NCI-H128 (cell line): ENCODE data around the gene ZC3H8.

Experiments
- DNase-seq: peaks from one replicate; lab custom pipeline; 2025; ENCODE audit not compliant: unreplicated experiment; lab: John Stamatoyannopoulos, UW

The ZC3H8 gene

DNA sequence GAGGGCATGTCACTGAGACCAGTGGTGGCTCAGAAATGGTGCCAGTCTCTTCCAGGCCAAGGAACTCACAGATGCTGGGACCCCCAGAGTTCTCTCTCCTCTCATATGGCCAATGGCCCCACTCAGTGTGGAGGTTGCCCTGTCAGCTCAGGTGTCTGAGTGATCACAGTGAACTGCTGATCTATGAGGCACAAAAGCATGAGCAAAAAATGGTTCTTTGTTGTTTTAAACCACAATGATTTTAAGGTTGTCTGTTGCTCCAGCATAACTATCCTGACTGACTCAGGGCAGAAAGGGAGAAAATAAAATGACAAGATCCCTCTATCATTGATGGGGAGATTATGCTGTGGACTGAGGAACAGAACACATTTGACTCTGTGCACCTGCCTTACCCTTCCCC lies 58.9 kb downstream of the ZC3H8 start:
- no peak for DNase-seq

DNA sequence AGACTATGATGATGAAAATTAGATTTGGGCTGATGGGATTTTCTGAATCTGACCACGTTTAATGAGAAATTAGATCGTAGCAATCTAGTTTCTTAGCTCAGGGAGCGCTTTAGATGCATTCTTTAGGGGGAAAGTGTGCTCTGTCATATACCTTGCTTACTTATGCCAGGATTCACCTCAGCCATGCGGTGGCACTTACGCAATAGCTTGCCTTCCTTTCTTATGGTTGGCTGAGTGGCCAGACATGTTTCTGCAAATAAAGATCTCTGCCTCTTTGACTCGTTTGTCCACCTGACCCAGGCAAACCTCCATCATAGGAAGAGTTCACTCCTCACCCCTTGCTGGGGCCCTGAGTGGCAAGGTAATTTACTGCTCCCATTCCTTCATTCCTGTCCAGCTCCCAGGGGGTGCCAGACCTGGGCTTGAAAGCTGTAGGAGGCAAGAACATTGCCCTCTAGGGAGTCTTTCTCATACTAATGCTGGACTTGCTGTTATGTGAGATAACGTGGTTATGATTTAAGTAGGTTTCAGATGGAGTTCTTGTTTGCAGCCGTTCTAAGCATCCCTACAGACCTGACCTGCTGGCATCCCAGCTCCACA lies 59.6 kb downstream of the ZC3H8 start:
- no peak for DNase-seq

DNA sequence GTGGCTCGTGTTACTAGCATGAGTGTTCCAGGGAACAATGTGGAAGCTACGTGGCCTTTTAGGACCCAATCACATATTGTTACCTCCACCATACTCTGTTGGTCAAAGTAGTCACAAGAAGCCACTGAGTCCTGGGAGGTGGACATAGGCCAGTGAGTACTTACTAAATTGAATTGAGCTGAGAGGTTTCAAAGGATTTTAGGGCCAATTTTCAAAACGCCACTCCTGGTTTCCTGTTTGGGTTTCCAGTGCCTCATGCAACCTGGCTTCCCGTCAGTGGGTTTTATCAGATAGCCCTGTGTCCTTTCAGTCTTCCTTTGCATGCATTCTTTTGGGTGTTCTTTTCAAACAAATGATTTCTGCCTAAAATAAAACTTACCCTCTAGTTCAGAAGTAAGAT lies 60.4 kb downstream of the ZC3H8 start:
- DNase-seq, result no peak

DNA sequence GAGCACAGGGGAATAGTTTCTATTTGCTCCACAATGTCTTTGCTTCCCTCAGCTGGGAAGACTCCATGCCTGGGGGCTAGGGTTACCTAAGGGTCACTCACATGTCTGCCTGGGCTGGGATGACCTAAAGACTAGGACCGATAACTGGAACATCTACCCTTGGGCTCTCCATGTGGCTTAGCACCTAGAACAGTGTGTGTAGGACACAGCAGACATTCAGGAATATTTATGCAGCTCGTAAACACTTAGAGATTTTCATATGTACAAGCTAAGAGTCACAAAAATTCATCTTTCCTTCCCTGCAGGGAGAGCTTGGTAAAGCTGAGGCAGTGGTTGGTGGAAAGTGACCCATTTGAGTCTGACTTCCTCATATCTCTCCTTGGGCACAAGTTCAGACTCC lies 60.8 kb downstream of the ZC3H8 start:
- no peak for DNase-seq

DNA sequence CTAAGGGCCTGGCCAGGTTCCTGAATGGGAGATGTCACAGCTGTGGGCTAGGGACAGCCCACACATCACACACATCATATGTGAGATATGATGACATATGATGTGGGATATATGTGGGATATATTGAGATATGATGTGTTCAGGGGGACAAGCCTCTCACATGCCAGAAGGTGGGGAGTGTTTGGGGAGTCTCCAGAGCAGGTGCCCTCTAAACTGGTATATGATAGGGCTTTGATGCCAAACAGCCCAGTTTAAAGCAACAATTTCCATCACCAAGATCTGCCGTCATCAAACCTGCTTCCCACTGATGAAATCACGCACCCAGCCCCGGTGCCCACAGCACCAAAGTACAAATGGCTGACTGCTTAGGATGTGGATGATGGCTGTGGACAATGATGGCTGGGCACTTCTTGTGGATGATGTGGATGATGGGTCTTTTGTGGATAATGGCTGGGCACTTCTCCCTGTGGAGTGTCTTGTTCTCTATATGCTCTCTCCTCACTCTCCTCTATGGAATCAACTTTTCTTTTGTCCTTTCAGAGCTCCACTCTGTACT lies 65.8 kb downstream of the ZC3H8 start:
- DNase-seq, result no peak

DNA sequence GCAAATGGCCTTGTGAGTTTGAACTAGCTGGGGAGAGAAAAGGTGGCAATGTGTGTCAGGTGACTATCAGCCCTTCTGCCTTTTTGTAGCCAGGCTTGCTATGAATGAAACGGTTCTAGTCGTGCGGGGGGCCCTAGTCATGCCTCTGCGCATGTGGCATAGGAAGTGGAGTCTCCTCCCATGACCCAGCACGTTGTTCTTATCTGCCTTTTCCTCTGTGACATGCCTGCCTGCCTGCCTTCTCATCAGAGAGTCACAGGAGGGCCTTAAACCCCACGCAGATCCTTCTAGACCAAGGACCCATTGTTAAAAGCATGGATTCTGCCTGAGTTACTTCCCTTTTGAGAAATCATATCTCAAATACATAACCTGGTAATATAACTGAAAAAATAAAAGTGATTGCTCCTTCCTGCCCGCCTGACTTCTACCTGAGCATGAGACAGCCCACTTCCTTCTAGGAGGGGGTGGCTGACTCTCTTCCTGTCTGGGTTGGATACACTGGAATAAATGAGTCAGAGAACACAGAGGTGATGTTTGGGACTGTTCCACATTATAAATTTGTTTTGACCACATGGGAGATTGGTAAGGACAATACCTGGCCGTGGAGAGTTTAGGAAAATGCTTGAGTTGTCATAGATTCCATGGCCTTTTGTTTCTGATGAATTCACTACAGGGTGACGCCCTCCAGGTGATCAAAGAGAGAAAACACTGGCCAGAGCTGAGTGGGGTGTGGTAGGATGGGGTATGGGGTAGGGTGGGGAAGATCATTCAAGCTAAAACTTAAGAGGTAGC lies 66.8 kb downstream of the ZC3H8 start:
- DNase-seq, result no peak

DNA sequence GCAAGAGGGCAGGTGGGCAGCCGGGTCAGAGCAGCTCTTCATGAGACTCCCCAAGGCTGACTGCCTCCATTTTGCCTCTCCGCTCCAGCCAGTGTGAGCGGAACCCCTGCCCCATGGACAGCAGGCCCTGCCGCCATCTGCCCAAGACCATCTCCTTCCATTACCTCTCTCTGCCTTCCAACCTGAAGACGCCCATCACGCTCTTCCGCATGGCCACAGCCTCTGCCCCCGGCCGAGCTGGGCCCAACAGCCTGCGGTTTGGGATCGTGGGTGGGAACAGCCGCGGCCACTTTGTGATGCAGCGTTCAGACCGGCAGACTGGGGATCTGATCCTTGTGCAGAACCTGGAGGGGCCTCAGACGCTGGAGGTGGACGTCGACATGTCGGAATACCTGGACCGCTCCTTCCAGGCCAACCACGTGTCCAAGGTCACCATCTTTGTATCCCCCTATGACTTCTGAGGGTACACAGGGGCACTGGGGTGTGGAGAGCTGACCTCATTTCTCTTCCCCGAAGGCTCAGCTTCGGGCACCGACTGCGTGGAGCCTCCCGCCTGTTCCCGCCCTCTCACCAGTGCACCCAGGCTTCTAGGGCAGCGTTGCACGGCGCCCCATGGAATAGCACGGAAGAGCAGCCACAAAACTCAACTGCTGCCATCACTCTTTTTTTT lies 67.7 kb downstream of the ZC3H8 start:
- DNase-seq, result no peak

DNA sequence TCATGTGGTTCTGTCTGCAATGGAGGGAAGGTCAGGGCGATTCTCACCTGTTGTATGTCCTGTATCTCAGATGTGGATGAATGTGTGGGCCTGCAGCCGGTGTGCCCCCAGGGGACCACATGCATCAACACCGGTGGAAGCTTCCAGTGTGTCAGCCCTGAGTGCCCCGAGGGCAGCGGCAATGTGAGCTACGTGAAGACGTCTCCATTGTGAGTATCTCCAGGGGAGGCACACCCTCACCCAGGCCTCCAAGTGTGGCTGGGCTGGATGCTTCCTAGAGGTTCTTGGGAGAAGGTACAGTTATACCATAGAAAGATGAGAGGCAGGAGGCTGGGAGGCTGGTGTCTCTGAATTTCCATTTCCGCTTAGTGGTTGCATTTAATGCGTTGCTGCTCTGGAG lies 69.7 kb downstream of the ZC3H8 start:
- no peak for DNase-seq

DNA sequence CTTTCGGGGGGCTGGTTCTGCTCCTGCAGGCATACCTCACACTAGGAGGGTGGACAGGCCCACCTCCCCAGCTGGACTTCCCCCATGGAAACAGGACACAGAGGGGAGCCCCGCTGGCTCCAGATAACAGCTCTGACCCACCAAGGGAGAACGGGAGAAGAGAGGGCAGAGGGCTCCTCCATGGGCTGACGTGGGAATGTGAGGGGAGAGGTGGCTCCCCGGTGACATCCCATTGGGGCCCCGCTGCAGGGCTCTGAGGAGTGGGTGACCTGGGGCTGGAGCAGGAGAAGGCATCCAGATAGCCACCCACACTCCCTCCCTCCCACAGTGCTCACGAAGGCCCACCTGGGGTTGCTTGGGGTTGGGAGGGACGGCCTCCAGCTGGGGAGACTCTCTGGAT lies 70.7 kb downstream of the ZC3H8 start:
- no peak for DNase-seq

DNA sequence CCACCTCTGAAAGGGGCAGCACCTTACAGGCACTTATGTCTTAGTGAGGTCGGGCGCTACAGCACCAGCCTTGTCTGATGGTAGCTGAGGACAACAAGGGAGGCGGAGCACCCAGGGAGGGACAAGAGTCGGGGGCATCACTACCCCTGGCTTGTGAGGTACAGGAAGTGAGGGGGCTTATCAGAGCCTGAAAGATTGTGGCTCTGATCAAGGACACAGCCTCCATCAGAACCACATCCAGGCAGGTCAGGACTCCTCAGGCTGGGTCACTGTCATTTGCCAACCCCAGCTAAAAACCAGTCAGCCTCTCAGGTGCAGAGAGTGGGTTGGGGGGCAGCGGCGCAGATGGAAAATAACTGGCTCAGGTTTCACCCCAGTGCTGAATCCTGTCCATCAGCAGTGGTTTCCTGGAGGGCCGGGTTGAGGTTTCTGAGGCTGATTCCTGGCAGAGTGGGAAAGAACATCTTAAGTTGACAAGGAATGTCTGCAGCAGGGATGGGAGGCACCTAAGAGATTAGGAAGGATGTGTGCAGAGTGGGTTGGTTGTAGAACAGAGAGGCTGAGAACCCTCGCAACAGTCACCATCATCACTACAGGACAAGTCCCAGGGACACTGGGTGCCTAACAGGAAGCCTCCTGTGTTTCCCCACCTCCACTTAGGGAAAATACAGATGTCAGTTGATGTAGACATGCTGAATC lies 71.4 kb downstream of the ZC3H8 start:
- DNase-seq, result no peak

DNA sequence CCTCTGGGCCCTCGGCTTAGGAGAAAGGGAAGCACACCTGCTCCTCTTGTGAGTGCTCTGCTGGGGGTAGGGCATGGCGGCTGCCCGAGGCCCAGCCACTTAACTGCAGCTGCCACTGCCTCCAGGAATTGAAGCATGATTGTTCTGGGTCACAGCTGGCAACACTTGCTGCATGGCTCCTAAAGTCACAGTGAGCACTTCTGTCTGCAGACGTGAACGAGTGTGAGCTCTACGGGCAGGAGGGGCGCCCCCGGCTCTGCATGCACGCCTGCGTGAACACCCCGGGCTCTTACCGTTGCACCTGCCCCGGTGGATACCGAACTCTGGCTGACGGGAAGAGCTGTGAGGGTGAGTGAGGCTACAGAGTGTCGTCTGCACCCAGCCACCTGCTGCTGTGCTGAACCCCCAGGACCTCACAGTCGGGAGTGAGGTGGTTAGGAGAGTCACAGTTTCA lies 72.2 kb downstream of the ZC3H8 start:
- DNase-seq, result peak; percentile 95

DNA sequence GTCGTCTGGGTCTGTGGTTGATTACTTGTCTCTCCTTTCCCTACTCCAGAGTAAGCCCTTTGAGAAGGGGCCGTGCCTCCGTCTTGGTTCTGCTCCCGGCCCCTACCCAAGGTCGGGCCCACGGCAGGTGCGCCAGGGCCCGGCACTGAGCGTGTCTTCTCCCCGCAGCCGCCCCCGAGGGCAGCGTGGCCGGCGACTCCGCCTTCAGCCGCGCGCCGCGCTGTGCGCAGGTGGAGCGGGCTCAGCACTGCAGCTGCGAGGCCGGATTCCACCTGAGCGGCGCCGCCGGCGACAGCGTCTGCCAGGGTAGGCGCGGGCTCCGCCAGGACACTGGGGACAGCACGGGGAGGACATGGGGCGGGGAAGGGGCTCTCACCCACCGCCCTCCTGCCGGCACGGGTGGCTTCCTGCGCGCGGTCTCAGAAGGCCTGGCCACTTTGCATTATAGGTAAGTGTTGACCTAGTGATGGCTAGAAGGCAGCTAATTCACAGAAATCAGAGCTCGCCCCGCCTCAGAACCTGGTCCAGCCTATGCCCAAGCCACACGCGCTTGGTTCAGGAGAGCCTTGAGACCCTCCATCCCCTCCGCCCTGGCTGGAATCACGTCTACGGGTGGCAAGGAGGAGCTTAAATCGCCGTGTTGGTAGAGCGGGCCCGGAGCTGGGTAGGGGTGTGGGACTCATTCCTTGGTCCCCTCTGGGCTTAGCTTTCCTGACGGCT lies 73.1 kb downstream of the ZC3H8 start:
- peak; percentile 60 for DNase-seq

DNA sequence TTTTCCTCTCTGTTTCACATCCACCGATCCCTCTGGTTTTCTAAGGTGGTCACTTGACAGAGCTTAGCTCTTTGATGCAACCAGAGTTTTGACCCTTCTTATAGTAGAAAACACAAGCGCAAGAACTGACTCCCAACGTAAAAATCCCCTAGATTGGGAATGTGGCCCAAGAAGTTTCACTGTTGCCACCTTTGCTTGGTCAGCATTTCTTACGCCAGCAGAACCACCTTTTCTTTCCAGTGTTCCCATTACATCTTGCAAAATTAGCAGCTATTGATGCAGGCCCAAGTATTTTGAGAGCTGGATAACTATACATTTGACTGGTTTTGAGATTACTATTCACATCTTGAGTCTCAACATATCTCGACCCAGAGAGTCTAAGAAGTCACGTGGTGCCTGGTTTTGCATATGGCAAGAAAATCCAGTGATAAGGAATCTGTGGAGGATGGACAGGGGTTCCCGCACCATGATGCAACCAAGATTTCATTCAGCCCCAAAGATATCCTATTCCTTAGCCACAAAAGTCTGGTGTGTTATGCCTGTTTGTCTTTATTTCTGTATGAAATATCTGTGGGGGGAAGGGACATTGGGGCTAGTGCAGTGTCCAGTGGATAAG lies 78.8 kb downstream of the ZC3H8 start:
- no peak for DNase-seq

DNA sequence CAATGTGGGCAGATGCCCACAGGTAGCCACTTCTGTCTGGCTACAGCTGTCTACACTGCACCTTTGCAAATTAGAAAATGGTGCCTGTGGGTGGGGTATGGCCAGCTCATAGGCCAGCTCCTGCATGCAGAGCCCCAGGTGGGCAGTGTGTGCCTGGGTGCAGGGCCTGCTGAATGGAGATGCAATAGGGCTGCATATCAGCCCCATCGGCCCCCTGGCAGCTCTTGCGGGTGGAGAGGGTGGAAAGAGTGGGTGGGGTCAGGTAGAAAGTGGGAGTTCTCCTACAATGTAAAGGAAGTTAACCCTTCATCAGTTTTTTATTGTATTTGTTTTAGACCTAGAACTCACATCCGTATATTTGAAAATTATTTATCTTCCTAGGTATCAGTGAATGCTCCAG lies 79.5 kb downstream of the ZC3H8 start:
- DNase-seq, result no peak

DNA sequence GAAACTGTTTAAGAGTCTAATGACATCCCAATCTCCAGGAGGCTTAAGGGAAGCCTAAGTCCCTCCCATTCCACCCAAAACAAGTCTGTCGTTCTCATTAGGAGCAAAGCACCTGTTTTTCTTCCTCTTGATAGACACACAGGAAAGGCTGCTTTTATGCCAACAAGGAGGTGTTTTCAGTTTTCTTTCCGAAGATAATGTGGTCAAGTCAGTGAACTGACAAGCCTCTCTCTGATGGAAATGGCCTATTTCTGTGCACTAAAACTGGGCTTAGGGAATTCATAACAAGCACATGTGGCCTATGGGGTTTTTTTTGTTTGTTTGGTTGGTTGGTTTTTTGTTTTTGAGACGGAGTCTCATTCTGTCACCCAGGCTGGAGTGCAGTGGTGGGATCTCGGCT lies 80.5 kb downstream of the ZC3H8 start:
- DNase-seq, result no peak

DNA sequence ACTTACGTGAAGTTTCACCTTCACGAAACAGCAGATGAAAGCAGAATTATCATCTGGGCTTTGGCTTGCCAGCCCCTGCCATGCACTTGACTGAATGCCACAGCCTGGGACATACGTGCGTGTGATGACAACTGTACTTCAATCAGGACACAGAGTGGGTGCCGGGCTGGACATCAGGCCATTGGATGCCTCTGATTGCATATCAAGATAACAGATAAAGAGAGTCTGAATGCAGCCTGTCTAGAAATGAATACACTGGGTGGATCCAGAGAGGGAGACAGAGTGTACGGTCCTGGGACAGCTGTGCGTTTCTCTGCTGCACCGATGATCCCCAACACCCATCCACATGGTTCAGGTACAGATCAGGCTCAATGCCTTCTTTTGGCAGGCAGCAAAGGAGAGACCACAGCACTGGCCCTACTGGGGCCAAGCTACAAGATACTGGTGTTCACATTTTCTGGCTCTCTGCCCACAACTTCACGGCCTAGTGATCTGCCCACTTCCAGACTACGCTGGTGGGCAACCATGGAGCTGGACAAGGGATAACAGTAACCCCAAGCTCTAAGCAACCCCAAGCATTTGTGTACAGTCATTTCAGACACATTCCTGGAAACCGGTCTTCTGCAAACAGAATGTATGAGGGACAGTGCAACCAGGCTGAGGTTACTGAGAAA lies 81.1 kb downstream of the ZC3H8 start:
- DNase-seq, result no peak

DNA sequence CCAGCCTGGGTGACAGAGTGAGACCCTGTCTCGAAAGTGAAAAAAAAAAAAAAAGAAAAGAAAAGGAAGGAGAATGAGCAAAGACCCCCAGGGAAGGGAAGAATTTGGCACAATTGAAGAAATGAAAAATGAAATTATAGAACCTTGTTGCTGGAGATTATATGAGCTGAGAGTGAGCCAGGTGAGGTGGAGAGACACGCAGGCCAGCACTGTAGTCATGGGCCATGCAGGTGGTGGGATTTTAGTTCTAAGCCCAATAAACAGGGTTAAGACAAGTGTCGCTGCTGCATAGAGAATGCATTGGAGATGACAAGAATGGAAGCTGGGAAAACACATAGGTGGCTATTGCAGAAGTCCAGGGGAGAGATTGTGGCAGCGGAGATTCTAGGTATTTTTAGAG lies 84.3 kb downstream of the ZC3H8 start:
- DNase-seq, result no peak

DNA sequence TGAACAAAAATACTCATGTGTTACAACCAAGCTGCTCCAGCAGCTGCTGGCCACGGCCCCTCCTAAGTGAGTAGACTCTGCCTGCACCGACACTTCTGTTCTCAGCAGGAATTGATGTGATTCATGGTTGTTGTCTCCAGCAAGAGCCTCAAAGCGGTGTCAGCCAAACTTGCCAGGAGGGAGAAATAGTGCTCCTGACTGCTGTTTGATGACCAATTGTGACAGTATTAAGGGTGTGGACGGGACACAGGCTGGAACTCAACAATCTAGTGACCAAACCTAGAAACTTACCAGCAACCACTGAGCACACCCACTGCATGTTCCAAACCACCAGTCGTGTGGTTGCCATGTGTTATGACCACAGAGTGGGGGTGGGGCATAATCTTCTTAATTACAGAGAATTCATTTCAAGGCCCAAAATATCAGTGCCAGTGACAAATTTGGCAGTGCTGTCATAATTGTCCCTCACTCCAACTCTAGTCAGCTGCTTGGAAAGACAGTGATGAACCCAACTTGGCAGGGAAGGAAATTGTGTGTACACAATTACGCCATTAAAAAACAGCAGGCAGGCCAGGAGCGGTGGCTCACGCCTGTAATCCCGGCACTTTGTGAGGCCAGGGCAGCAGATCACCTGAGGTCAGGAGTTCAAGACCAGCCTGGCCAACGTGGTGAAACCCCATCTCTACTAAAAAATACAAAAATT lies 86.3 kb downstream of the ZC3H8 start:
- no peak for DNase-seq

DNA sequence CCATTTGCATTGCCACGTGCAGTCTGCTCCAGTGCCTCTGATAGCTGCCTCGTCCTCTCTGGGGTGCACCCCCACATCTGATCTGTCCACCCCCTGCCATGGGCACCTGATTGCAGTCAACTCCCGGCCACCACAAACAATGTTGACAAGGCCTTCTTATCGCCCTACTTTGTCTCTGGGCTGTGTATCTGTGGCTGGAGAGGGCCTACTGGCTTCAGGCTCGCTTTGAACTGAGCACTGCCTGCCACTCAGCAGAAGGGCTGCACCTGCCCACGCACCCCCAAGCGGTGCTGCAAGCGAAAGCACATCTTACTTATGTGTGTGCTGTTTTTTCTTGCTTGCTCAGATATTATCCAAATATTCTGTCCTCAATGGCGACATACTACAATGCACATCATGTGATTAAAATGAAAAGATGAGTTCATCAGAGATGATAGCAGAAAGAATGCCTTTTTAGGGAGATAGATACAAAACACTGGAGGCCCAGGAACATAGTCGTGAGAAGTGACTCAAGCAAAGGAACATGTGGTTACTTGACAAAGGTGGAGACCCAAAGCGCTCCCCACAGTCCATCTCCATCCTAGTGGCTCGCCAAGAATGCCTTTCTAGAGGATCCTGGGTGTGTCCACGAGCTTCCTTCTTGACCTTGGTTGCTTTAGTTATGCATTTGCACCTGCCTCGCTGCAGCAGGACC lies 87.9 kb downstream of the ZC3H8 start:
- DNase-seq, result no peak
